GM10248 (cell line): ENCODE results near the gene PAN3.

Source experiments
- CTCF ChIA-PET: fragments of 300-600 bp; sonication (Branson Sonifier 250); formaldehyde crosslinking; extraction: SDS; loops from one replicate; lab custom pipeline; 2021; ENCODE audit warnings: antibody characterized with exemption; lab: Yijun Ruan, JAX
- POLR2A ChIA-PET: fragments of 350-650 bp; sonication (Branson Sonifier 250); formaldehyde crosslinking; extraction: SDS; loops from one replicate; lab custom pipeline; 2020; ENCODE audit warnings: antibody characterized with exemption; lab: Yijun Ruan, JAX
- DNase-seq: peaks from one replicate; pipeline ENCODE4 v3.0.0; 2012; ENCODE audit errors: extremely low spot score
- CTCF ChIP-seq: IDR thresholded peaks from 2 replicates; pipeline ENCODE4 v1.5.1; 2012; ENCODE audit warnings: mild to moderate bottlenecking, low read depth; ENCODE audit errors: extremely low read depth, missing control alignments, control extremely low read depth

The PAN3 gene

GRCh38 chr13:28327373-28328270 lies 189.3 kb downstream of the PAN3 start:
- DNase-seq, result no peak
- ChIA-PET POLR2A (no interaction called here), CTCF (interaction anchor here (1.3 to 2.0 kb wide), 3 partner anchors 309 to 469 kb away, joined by 3 to 7 read pairs (median 3); no protein-coding TSS in a partner anchor)
- TF ChIP-seq CTCF, result no peak

- no peak for DNase-seq
- ChIA-PET CTCF (interaction anchor here (1.3 to 2.0 kb wide), 3 partner anchors 308 to 468 kb away, joined by 3 to 7 read pairs (median 3); no protein-coding TSS in a partner anchor), POLR2A (no interaction called here)
- no peak for TF ChIP-seq CTCF
Measured at GRCh38 chr13:28328271-28328607, 189.9 kb downstream of the PAN3 start.

GRCh38 chr13:28329395-28330158 lies 191.2 kb downstream of the PAN3 start:
- TF ChIP-seq CTCF, result no peak
- no peak for DNase-seq
- POLR2A ChIA-PET, result no interaction called here
- CTCF ChIA-PET, result interaction anchor here (1.9 to 2.0 kb wide), 2 partner anchors 12 to 467 kb away, joined by 5 to 7 read pairs; no protein-coding TSS in a partner anchor

GRCh38 chr13:28333204-28333881 lies 195.0 kb downstream of the PAN3 start:
- ChIA-PET POLR2A (no interaction called here), CTCF (interaction anchor here (1.0 to 6.7 kb wide), 5 partner anchors 8 to 465 kb away, joined by 3 to 34 read pairs (median 3); no protein-coding TSS in a partner anchor)
- no peak for TF ChIP-seq CTCF
- DNase-seq, result no peak

- POLR2A ChIA-PET, result no interaction called here
- TF ChIP-seq CTCF, result no peak
- DNase-seq, result no peak
- CTCF ChIA-PET, result interaction anchor here (6.7 kb wide), 1 partner anchor 12 kb away, joined by 34 read pairs; no protein-coding TSS in a partner anchor
Measured at GRCh38 chr13:28336193-28336657, 197.9 kb downstream of the PAN3 start.
